Measurements from ENCODE around the gene ZNF711.
"Not testable (repeated sequence)": the region's sequence is repeated elsewhere in the genome, so short reads cannot be mapped to it uniquely, and the experiment has no call there.

The ZNF711 gene

GRCh38 chrX:85221361-85221760 lies 22.4 kb upstream of the ZNF711 start:
- Histone ChIP-seq H3K36me3 (no peaks in the 10 kb centered on the region), H3K27ac (no peak overlapping the region), H3K4me3 (no peak overlapping the region), H3K9me3 (no peaks in the 10 kb centered on the region), H3K4me1 (no peaks in the 10 kb centered on the region), H3K27me3 (no peaks in the 10 kb centered on the region)
- TF ChIP-seq, protein P1, sequence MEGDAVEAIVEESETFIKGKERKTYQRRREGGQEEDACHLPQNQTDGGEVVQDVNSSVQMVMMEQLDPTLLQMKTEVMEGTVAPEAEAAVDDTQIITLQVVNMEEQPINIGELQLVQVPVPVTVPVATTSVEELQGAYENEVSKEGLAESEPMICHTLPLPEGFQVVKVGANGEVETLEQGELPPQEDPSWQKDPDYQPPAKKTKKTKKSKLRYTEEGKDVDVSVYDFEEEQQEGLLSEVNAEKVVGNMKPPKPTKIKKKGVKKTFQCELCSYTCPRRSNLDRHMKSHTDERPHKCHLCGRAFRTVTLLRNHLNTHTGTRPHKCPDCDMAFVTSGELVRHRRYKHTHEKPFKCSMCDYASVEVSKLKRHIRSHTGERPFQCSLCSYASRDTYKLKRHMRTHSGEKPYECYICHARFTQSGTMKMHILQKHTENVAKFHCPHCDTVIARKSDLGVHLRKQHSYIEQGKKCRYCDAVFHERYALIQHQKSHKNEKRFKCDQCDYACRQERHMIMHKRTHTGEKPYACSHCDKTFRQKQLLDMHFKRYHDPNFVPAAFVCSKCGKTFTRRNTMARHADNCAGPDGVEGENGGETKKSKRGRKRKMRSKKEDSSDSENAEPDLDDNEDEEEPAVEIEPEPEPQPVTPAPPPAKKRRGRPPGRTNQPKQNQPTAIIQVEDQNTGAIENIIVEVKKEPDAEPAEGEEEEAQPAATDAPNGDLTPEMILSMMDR (IDR thresholded peaks at IDR 0.05), result no peak
- no peak for DNase-seq
- intact Hi-C loops (cut with DNase I; ENCODE audit: low total_unique reads), result no loop called here

- intact Hi-C loops (cut with DNase I; ENCODE audit: low total_unique reads), result no loop called here
- Histone ChIP-seq H3K27me3 (no peaks in the 10 kb centered on the region), H3K4me3 (no peak overlapping the region), H3K9me3 (no peaks in the 10 kb centered on the region), H3K36me3 (no peaks in the 10 kb centered on the region), H3K4me1 (no peaks in the 10 kb centered on the region), H3K27ac (no peak overlapping the region)
- TF ChIP-seq, protein P1 (IDR thresholded peaks at IDR 0.05), result no peak
- DNase-seq, result no peak
These were observed 20.4 kb upstream of the ZNF711 start for GRCh38 chrX:85223359-85223758.

- TF ChIP-seq, protein P1 (IDR thresholded peaks at IDR 0.05), result no peak
- peak overlapping the region; percentile 60 to 64 for H3K4me3 ChIP-seq
These were observed 636 bp upstream of the ZNF711 start for GRCh38 chrX:85243155-85243554.

DNA sequence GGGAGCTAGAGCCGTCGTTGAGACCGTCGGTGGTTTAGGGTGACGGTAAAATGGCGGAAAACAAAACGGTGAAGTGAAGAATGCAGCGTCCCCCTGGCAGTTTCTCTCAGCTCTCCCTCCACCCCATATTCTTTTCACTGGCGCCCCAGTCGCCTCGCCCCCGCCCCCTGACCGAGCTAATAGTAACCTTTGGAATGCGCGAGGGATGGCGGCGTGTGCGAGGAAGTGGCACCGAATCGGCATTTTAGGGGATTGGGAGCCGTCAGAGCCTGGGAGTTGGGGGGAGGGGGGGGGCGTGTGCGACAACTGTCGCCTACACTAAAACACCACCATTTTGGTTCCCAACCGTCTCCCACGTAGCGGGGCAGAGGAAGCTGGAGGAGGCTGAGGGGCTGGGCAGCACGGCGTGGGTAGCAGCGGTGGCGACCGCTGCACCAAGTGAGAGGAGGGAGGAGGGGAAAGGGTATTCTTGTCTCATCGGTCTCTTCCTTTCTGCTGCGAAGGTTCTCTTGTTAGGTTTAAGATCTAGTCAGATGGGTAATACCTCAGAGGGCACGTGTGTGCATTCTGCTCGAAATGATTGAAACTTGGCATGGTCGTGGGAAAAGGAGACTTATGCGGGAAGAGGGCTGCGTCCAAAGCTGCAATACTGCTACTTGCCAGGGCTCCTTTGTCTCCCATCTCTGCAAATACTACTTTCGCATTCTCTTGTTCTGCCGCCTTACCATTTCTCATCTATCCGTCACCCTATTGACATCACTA lies 840 bp downstream of the ZNF711 start:
- no peak for DNase-seq

More at GRCh38 chrX:85243155-85243554, 636 bp upstream of the ZNF711 start:
- no peaks in the 10 kb centered on the region for H3K36me3 ChIP-seq
- intact Hi-C loops (cut with DNase I; ENCODE audit: low total_unique reads), result no loop called here
- peaks cover 0 to 9% (median 0%) of the 10 kb centered on the region in 4 donors for H3K4me1 ChIP-seq
- DNase-seq, result no peak
- H3K27me3 ChIP-seq, result no peaks in the 10 kb centered on the region
- H3K9me3 ChIP-seq, result no peaks in the 10 kb centered on the region
- peak overlapping the region in 1 of 2 donors; percentile 59 for H3K27ac ChIP-seq

GRCh38 chrX:85285286-85285685 lies 41.5 kb downstream of the ZNF711 start:
- H3K4me3 ChIP-seq; H3K9me3 ChIP-seq; DNase-seq; H3K36me3 ChIP-seq; H3K27ac ChIP-seq; intact Hi-C loops (cut with DNase I; ENCODE audit: low total_unique reads); H3K27me3 ChIP-seq; H3K4me1 ChIP-seq: not testable (repeated sequence)

More for the DNA sequence above, 840 bp downstream of the ZNF711 start:
- Histone ChIP-seq H3K27me3 (no peaks in the 10 kb centered on the region), H3K36me3 (no peaks in the 10 kb centered on the region), H3K9me3 (no peaks in the 10 kb centered on the region), H3K27ac (peak overlapping the region; percentile 59 to 61), H3K4me3 (peak overlapping the region; percentile 60 to 64), H3K4me1 (peaks cover 0 to 9% (median 0%) of the 10 kb centered on the region in 4 donors)
- TF ChIP-seq, protein P1 (IDR thresholded peaks at IDR 0.05), result no peak
- intact Hi-C loops (cut with DNase I; ENCODE audit: low total_unique reads), result no loop called here

GRCh38 chrX:85288992-85289723 lies 45.4 kb downstream of the ZNF711 start:
- intact Hi-C loops (cut with DNase I; ENCODE audit: low total_unique reads), result no loop called here
- H3K9me3 ChIP-seq, result peaks cover 0 to 4% (median 0%) of the 10 kb centered on the region in 3 donors
- H3K36me3 ChIP-seq, result no peaks in the 10 kb centered on the region
- TF ChIP-seq, protein P1 (IDR thresholded peaks at IDR 0.05), result no peak
- H3K27ac ChIP-seq, result no peak overlapping the region
- no peak overlapping the region for H3K4me3 ChIP-seq
- H3K27me3 ChIP-seq, result no peaks in the 10 kb centered on the region
- no peaks in the 10 kb centered on the region for H3K4me1 ChIP-seq
- DNase-seq, result no peak
